Ascending aorta (tissue), 2 donors: ENCODE measurements around the gene XYLT1. TPM values are rescaled to one million over a fixed set of nuclear protein-coding genes. Genes with fewer than 3 reads are reported as not detected.

ENCODE experiments used
- DNase-seq, 2 donors: peaks; one replicate each; pipeline ENCODE4 v3.0.0-alpha.2; 2019; ENCODE audit warnings: low spot score in 2 of 2
- H3K27ac ChIP-seq, 2 donors: fragments of 200-600 bp; sonication (generic); one replicate each; pipeline ENCODE4 v1.5.1; 2016 to 2017; ENCODE audit warnings: mild to moderate bottlenecking in 1 of 2
- H3K27me3 ChIP-seq: fragments of 200-600 bp; sonication (generic); one replicate; pipeline ENCODE4 v1.5.1; 2017
- H3K36me3 ChIP-seq, 2 donors: fragments of 200-600 bp; sonication (generic); one replicate each; pipeline ENCODE4 v1.5.1; 2016
- H3K4me1 ChIP-seq, 2 donors: fragments of 200-600 bp; sonication (generic); one replicate each; pipeline ENCODE4 v1.5.1; 2016 to 2017; ENCODE audit warnings: mild to moderate bottlenecking in 1 of 2
- H3K4me3 ChIP-seq, 2 donors: fragments of 200-600 bp; sonication (generic); one replicate each; pipeline ENCODE4 v1.5.1; 2016 to 2017; ENCODE audit warnings: mild to moderate bottlenecking in 1 of 2
- H3K9me3 ChIP-seq, 2 donors: fragments of 200-600 bp; sonication (generic); one replicate each; pipeline ENCODE4 v1.5.1; 2016
- intact Hi-C: fragments of 100-400 bp; cut with DNase I; formaldehyde crosslinking; loops from one replicate; pipeline ENCODE4 v1.15.1; 2023
- total RNA-seq: library from RNA; depleted of rRNA; stranded (reverse); fragments of >200 nt; gene quantifications from one replicate; pipeline ENCODE4 v1.1.0, GENCODE V29; 2016
- TF ChIP-seq, protein P1 (sequence below), 3 experiments: fragments of 200-600 bp in 2 of 3; fragments of 450-650 bp in 1 of 3; sonication (generic) in 2 of 3; IDR thresholded peaks; one replicate each; pipeline ENCODE4 v1.5.1; 2016 to 2019; ENCODE audit warnings: antibody characterized with exemption in 3 of 3, mild to moderate bottlenecking in 1 of 3, moderate library complexity in 1 of 3

XYLT1 gene
- total RNA-seq, 1 donor from 2014 or later = 6.7 TPM

- no peaks in the 10 kb centered on the region for H3K36me3 ChIP-seq
- H3K4me1 ChIP-seq = no peaks in the 10 kb centered on the region
- H3K27ac ChIP-seq = no peak overlapping the region
- DNase-seq = no peak
- intact Hi-C loops = no loop called here
- TF ChIP-seq, protein P1, sequence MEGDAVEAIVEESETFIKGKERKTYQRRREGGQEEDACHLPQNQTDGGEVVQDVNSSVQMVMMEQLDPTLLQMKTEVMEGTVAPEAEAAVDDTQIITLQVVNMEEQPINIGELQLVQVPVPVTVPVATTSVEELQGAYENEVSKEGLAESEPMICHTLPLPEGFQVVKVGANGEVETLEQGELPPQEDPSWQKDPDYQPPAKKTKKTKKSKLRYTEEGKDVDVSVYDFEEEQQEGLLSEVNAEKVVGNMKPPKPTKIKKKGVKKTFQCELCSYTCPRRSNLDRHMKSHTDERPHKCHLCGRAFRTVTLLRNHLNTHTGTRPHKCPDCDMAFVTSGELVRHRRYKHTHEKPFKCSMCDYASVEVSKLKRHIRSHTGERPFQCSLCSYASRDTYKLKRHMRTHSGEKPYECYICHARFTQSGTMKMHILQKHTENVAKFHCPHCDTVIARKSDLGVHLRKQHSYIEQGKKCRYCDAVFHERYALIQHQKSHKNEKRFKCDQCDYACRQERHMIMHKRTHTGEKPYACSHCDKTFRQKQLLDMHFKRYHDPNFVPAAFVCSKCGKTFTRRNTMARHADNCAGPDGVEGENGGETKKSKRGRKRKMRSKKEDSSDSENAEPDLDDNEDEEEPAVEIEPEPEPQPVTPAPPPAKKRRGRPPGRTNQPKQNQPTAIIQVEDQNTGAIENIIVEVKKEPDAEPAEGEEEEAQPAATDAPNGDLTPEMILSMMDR (IDR thresholded peaks at IDR 0.05) = no peak
- no peaks in the 10 kb centered on the region for H3K9me3 ChIP-seq
- no peaks in the 10 kb centered on the region for H3K27me3 ChIP-seq
- H3K4me3 ChIP-seq = no peak overlapping the region
These were observed 218.1 kb downstream of the XYLT1 start for GRCh38 chr16:17252701-17253100.

GRCh38 chr16:17252064-17252463 is 218.7 kb downstream of the XYLT1 start:
- Histone ChIP-seq H3K27me3 (no peaks in the 10 kb centered on the region), H3K4me3 (no peak overlapping the region), H3K9me3 (no peaks in the 10 kb centered on the region), H3K36me3 (no peaks in the 10 kb centered on the region), H3K27ac (no peak overlapping the region), H3K4me1 (no peaks in the 10 kb centered on the region)
- intact Hi-C loops = no loop called here
- DNase-seq = no peak
- TF ChIP-seq, protein P1 (IDR thresholded peaks at IDR 0.05) = no peak

GRCh38 chr16:17251496-17251895 is 219.3 kb downstream of the XYLT1 start:
- Histone ChIP-seq H3K4me3 (no peak overlapping the region), H3K36me3 (no peaks in the 10 kb centered on the region), H3K4me1 (no peaks in the 10 kb centered on the region), H3K27ac (no peak overlapping the region), H3K27me3 (no peaks in the 10 kb centered on the region), H3K9me3 (no peaks in the 10 kb centered on the region)
- intact Hi-C loops = no loop called here
- no peak for DNase-seq
- TF ChIP-seq, protein P1 (IDR thresholded peaks at IDR 0.05) = no peak

DNA sequence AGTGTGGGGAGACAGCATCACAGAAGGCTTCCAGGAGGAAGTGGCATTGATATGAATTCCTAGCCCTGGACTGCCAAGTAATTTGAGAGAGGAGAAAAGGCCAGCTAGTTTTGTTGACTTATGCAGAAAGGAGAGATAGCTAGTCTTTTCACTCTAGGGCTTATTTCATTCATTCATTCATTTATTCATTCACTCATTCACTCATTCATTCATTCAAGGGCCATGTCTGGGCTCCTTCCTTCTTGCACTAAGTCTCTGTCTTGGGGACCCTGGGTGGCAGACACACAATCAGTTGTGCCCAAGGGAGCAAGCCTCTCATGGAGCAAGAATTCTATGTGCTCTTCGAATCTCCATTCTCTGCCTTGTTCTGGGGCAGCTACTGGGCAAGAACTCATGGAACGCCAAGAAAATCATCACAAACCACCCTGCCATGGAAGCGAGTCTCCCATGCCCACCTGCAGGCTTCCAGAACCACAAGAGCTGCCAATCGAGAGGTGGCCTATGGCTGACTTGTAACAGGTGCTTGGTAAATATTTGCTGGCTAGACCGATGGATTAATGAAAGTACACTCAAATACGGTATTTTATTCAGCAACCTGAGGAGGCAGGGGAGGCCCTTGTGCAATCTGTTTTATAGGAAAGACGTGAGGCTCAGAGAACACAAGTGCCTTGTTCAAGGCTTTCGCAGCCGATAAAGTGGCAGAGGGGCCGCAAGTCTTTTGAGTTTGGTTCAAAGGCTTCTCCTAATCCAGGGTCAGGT is 223.6 kb downstream of the XYLT1 start:
- H3K4me1 ChIP-seq = no peaks in the 10 kb centered on the region
- DNase-seq = no peak
- TF ChIP-seq, protein P1 (IDR thresholded peaks at IDR 0.05) = no peak
- H3K27me3 ChIP-seq = no peaks in the 10 kb centered on the region
- no peaks in the 10 kb centered on the region for H3K36me3 ChIP-seq
- no peak overlapping the region for H3K4me3 ChIP-seq
- no peak overlapping the region for H3K27ac ChIP-seq
- intact Hi-C loops = loop anchor here (5.0 kb wide), 1 partner anchor 65 kb away; no protein-coding TSS in a partner anchor
- no peaks in the 10 kb centered on the region for H3K9me3 ChIP-seq

DNA sequence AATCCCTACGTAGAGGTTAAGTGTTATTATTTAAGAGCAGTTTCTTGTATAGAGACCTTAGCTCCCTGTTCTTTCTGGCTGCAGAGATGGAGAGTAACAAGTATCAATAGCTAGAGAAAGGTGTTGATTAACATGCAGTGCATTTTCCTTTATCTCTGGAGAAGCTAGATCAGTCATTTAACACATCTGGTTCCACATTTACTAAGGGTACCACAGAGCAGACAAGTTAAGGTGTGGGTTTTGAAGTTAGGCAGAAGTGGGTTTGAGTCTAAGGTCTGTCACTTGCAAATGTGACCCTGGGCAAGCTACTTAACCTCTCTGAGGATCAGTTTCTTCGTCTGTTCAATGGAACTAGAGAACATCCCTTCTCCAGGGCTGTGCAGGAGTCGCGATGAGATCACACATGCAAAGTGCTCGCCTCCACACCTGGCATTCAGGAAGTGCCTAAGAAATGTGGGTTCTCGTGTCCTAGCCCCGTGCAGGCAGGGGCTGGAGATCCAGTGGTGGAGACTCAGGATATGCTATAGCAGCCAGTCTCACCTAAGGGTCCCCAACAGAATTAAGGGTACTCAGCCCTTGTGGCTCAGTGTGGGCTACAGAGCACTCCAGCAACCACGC is 224.4 kb downstream of the XYLT1 start:
- no peak overlapping the region for H3K4me3 ChIP-seq
- TF ChIP-seq, protein P1 (IDR thresholded peaks at IDR 0.05) = no peak
- H3K27ac ChIP-seq = no peak overlapping the region
- H3K36me3 ChIP-seq = no peaks in the 10 kb centered on the region
- H3K27me3 ChIP-seq = no peaks in the 10 kb centered on the region
- H3K4me1 ChIP-seq = no peaks in the 10 kb centered on the region
- intact Hi-C loops = loop anchor here (5.0 kb wide), 1 partner anchor 64 kb away; no protein-coding TSS in a partner anchor
- no peak for DNase-seq
- no peaks in the 10 kb centered on the region for H3K9me3 ChIP-seq
